RCC 7860 (cell line): ENCODE measurements around the gene TEX14.
A peak's percentile ranks its signal among the peaks of the same experiment; 100 is the strongest.
"Not testable (repeated sequence)": the region's sequence is repeated elsewhere in the genome, so short reads cannot be mapped to it uniquely, and the experiment has no call there.

Experiments used
- DNase-seq: peaks from one replicate; pipeline ENCODE4 v3.0.0-alpha.2; 2015; ENCODE audit warnings: low spot score
- FAIRE-seq: peaks from 2 replicates; lab custom pipeline; 2012; peaks lifted over from hg19 to GRCh38; lab: Jason Lieb, UNC

The TEX14 gene

DNA sequence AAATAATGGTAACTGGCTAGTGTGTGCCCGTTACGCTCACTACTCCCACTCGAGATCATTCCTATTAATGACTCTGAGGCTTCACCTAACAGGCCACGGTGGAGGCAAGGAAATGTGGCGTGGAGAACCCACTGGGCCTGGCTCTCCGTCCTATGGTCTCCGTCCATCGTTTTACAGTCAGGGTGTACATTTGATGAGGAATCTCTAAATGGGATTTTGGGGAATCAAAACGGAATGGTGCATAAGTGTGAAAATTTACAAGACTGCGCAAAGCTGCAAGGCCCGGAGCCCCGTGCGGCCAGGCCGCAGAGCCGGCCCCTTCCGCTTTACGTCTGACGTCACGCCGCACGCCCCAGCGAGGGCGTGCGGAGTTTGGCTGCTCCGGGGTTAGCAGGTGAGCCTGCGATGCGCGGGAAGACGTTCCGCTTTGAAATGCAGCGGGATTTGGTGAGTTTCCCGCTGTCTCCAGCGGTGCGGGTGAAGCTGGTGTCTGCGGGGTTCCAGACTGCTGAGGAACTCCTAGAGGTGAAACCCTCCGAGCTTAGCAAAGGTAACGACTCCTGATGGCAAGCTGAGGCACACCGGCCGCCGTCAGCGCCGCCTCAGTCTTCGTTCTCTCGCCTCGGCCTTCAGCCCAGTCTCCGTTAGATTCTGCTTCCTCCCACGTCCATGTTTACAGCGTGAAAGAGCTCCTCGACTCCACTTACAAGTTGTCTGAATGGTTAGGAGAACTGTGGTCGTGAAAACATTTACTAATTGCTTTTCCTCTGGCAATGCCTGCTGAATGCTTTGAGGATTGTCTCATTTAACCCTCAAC, 602 bp upstream of the TEX14 start, which contains the start of gene RAD51C:
Gene RAD51C (plus strand): TSS at position 364 of the 817 bp plus-strand sequence. CDS start 42 bp downstream, at position 406.
- no peak for FAIRE-seq
- DNase-seq = peak; percentile 56

DNA sequence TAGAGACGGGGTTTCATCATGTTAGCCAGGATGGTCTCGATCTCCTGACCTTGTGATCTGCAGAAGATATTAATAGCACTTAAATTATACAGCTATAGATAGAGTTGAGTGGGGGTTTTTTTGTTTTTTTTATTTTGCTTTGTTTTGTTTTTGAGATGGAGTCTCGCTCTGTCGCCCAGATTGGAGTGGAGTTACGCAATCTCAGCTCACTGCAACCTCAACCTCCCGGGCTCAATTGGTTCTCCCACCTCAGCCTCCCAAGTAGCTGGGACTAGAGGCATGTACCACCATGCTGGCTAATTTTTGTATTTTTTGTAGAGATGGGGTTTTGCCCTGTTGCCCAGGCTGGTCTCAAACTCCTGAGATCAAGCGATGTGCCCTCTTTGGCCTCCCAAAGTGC, 1.8 kb downstream of the TEX14 start:
- FAIRE-seq, DNase-seq: not testable (repeated sequence)

DNA sequence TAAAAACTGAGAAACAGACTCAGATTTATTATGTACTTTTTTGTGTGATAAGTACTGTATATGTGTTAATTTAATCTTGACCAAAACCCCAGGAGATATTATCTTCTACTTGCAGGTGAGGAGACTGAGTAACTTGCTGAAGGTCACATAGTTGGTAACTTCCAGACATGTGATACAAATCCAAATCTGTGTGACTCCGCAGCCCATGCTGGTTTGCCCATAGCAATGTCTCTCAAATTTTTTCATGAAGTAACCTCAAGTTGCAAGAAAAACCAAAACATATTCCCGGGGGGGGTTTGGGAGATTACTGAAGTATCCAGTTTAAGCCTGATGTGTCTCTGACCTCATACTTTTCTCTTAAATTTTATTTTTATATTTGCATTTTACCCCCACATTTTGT, 3.3 kb downstream of the TEX14 start:
- no peak for DNase-seq
- no peak for FAIRE-seq

DNA sequence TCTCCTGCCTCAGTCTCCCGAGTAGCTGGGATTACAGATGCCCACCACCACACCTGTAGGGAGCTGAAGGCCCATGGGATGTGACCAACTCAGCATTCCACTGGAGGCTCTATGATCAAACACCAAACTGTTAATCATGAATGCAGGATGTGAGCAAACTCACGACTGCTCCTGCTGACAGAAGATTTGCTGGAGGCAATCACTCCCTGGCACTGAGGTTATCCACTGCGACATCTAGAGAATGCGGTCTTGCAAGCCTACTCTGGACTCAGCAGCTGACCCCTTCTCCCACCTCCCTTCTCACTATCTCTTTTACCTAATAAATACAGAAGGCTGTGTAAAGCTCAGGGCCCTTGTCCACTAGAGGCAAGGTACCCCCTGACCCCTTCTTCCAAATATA, 4.9 kb downstream of the TEX14 start:
- no peak for DNase-seq
- no peak for FAIRE-seq

DNA sequence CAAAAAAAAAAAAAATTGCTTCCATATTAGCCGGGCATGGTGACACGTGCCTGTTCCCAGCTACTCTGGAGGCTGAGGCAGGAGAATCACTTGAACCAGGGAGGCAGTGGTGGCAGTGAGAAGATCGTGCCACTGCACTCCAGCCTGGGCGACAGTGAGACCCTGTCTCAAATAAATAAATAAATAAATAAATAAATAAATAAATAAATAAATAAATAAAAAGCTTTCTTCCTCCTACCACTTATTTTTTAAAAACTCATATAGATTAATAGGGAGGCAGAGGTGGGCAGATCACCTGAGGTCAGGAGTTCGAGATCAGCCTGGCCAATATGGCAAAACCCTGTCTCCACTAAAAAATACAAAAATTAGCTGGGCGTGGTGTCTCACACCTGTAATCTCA, 7.4 kb downstream of the TEX14 start:
- FAIRE-seq, DNase-seq: not testable (repeated sequence)

DNA sequence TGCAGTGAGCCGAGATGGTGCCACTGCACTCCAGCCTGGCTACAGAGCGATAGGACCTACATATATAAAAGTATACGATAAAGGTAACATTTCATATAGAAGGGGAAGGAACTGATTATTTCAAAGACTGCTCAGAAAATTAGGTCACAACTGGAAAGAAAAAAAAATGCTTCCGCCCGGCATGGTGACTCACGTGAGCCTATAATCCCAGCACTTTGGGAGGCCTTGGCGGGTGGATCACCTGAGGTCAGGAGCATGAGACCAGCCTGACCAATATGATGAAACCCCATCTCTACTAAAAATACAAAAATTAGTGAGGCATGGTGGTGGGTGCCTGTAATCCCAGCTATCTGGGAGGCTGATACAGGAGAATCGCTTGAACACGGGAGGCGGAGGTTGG, 7.8 kb downstream of the TEX14 start:
- DNase-seq (no peak), FAIRE-seq (no peak)

DNA sequence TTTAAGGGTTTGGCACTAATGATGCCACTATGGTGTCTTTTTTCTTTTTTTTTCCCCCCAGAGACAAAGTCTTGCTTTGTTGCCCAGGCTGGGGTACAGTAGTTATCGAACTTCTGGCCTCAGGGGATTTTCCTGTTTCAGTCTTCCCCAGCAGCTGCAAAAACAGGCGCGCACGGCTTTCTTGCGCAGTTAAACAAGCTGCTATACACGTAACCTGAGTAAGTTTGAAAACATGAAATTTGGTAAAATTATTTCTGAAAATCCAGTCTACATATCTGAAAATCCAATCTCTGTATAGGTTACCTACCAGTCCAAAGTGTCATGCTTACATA, 11.8 kb downstream of the TEX14 start:
- DNase-seq (no peak), FAIRE-seq (no peak)

DNA sequence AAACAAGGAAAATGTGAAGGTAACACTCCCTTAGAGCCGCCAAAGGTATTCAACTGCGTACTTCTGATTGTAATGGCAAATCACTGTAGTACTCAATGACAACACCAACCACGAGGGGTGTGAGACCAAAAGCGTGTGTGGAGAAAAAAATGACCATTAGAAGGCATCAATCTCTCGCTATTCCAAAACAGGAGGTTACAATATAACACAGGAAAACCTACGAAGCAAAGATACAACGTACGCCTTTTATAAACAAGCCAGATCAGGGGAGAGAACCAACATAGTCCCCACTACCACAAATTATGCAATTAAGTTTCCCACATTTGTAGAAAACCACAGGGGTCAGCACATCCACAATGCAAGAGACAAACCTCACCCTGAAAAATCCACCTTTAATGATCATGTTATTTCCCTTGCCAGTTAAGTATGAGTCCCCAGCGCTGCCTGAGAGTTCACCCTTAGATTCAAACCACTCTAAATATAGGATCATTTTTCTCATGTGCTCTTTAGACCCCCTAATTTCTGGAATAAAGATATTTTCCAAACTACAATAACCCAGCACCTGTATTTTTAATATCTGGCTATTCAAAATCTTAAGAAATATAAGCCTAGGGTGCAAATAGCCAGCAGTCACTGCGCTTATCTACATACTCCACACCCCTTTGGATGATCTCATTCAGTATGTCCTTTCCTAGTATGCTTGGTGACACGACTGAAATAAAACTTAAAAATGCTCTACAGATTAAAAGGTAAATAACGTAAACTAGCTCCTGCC, 12.4 kb downstream of the TEX14 start:
- FAIRE-seq = no peak
- peak; percentile 56 for DNase-seq

DNA sequence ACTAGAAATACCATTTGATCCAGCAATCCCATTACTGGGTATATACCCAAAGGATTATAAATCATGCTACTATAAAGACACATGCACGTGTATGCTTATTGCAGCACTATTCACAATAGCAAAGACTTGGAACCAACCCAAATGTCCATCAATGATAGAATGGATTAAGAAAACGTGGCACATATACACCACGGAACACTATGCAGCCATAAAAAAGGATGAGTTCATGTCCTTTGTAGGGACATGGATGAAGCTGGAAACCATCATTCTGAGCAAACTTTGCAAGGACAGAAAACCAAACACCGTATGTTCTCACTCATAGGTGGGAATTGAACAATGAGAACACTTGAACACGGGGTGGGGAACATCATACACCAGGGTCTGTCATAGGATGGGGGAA, 13.6 kb downstream of the TEX14 start:
- not testable (repeated sequence) for FAIRE-seq, DNase-seq

DNA sequence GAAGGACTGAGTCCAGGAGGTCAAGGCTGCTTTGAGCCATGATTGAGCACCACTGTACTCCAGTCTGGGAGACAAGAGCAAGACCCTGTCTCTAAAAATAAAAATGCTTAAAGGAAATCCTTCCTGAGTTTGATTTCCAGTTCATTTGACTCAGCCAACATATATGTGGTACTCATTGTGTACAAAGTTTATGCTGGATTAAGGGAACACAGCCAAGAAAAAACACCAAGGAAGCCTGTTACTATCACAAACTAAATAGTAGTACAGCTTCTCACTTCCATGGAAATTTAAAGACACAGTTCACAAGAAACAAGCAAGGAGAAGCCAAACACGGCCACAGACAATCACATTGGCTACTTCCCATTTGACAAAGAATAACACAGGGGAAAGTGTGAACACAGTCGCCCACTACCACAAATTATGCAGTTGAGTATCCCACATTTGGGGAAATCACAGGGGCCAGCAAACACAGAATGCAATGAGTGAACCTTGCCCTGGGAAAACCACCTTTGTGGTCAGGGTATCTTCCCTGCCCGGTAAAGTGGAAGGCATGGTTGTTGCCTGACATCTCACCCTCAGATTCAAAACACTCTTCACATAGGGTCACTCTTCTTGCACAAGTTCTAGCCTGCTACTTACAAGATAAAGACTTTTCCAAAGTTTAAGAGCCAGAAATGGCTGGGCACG, 14.5 kb downstream of the TEX14 start:
- no peak for FAIRE-seq

DNA sequence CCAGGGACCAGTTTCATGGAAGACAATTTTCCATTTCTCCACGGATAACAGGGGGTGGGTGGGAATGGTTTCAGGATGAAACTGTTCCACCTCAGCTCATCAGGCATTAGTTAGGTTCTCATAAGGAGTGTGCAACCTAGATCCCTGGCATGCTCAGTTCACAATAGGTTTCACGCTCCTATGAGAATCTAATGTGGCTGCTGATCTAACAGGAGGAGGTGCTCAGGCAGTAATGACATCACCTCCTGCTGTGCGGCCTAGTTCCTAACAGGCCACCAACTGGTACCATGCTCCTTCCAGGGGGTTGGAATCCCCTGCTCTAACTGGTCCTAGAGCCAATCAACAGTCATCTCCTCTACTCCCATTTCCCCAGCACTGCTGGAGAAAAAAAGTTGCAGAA, 19.9 kb downstream of the TEX14 start:
- FAIRE-seq = no peak
- no peak for DNase-seq

More for the DNA sequence above, 14.5 kb downstream of the TEX14 start:
- no peak for DNase-seq

DNA sequence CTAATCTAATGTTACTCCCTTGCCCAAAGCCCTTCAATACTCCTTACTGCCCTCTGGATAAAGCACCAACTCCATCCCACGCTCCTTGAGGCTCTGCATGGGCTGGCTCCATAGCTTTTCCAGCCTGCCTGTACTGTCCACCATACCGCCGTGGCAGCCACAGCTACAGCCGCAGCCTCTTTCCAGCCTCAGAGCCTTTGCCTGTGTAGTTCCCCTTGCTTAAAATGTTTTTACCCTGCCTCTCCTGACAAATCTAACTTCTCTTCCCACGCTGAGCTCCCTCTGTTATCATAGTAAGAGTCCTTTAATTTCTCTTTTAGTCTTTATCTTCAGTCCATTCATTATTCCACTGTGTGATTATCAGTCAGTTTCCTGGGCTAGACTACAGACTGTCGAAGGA, 22.0 kb downstream of the TEX14 start:
- FAIRE-seq (no peak), DNase-seq (no peak)

DNA sequence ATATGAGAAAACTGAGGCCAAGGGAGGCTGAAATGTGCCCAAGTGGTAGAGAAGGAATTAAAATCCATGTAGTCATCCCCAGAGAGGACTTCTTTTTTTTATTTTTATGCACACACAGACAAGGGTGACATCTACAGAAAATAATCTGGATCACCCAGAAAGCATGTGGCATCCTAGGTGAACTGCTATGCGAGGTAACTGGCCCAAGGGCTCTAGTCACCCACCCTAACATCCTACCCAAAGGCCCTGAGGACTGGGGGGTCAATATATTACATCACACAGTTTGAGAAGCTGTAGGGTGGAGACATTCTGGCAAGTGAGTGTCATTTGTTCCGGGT, 23.3 kb downstream of the TEX14 start:
- FAIRE-seq = no peak
- no peak for DNase-seq

DNA sequence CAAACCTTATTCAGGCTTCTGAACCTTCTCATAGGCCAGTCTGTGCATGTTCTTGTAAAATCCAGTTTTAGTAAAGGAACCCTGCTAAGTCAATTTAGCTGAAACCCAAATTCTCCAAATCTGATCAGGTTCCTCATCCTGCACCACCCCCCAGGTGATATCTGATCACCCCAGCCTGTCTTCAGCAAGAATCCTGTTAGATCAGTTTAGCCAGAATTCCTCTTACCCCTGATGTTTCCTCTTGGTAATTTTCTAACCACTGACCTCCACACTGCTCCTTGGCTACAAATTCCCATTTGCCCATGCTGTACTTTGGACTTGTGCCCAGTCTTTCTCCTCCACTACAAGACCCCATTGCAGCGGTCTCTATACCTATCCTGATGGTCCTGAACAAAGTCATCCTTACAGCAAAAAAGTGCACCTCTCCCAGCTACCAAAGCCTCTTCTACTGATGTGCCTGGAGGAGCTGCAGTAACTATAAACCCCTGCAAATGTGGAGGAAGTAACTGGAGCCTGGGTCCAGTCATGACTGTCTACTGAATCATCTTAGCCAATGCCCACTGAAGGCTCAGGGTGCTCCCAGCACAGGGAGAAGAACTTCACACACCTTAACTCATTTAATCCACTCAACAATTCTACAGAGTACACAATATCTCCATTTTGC, 23.8 kb downstream of the TEX14 start:
- peak; percentile 7 for FAIRE-seq
- DNase-seq = peak; percentile 34

DNA sequence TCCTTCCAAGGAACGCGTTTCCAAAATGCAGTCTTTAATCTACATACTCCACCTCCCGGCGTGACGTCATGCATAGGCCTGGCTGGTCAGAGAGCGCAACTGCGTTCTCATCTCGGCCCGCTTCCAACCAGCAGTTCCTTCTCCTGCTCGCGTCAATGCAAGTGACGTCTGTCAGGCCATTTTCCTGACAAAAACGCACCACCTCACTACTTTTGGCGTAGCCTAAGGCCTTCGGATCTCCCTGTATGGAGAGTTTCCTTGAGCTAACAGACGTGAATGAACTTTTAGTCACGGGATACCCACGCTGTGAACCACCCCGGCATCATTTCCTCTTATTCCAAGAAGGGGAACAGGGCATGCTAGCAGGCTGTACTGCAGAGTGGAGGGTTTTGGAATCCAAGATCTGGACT, 25.0 kb downstream of the TEX14 start:
- no peak for FAIRE-seq
- no peak for DNase-seq

DNA sequence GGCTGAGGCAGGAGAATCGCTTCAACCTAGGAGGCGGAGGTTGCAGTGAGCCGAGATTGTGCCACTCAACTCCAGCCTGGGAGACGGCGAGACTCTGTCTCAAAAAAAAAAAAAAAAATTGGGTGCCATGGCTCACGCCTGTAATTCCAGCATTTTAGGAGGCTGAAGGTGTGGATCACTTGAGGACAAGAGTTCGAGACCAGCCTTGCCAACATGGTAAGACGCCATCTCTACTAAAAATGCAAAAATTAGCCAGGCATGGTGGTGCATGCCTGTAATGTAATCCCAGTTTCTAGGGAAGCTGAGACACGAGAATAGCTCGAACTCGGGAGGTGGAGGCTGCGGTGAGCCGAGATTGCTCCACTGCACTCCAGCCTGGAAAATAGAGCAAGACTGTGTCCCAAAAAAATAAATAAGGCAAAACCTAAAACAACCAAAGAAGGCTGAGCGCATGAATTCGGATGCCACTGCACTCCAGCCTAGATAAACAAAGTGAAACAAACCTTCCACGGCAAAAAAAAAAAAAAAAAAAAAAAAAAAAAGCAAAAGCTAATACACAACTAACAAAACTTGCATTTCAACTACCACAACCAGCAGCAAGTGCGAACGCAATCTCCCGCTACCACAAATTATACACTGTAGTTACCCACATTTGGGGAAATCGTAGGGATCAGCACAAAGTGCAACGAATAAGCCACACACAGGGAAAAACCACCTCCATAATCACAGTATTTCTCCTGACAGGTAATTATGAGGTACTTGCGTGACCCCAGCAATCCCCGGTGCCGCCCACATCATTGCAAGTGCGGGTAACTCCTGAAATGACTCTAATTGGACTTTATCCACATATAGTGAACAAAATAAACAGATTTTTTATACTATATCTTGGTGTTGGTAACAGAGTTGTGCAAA, 25.6 kb downstream of the TEX14 start:
- FAIRE-seq (no peak), DNase-seq (no peak)

DNA sequence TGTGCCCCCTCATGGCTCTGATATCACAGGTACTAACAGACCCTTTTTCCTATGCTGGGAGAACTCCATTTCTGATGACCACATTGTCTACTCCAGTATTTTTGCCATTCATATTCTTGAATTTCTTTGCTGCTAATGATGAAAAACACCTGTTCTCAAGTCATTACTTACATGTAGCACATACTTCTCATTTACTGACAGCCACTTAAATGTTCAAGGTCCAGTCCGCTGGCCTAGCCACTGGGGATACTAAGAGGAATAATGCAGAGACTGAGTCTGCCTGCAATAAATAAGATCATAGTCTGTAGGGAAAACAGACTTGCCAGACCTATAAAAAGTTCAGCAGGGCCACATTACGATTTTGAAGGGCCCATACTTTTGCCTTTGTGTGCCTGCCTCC, 27.5 kb downstream of the TEX14 start:
- DNase-seq (no peak), FAIRE-seq (no peak)

DNA sequence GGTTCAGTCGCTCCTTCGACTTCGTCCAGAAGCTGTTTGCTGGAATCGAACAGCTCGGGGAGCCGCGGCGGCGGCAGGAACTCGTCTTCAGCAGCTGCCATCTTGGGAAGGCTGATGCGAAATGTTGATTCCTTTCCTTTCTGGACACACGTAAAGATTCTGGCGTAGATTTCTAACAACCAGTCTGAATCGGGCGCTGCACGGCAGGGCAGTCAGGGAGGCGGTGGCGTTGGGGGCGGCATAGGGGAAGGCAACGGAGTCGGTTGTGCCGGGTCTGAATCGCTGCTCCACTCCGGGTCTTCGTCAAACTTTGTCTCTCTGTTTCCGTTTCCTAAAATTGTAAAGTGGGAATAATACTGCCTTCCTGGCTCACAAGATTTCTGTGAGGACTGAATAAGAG, 30.3 kb downstream of the TEX14 start:
- no peak for FAIRE-seq
- DNase-seq = no peak

DNA sequence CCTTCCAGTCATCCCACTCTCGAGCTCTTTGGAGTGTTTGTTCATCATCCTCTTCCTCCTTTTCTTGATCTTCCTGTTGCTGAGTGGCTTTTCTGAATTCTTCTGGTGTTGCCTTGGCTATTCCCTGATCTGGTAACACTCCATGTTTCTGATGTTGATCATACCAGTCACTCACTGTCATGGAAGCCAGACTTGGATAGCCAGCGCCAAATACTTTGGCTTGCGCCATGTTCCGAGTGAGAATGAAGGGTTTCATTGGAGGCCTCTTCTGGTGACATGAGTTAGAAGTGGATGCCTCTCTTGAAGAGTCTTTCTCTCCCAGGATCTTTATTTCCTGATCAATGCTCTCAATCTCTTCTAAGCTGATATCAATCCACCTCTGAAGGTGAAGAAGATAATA, 31.2 kb downstream of the TEX14 start:
- FAIRE-seq (no peak), DNase-seq (no peak)

DNA sequence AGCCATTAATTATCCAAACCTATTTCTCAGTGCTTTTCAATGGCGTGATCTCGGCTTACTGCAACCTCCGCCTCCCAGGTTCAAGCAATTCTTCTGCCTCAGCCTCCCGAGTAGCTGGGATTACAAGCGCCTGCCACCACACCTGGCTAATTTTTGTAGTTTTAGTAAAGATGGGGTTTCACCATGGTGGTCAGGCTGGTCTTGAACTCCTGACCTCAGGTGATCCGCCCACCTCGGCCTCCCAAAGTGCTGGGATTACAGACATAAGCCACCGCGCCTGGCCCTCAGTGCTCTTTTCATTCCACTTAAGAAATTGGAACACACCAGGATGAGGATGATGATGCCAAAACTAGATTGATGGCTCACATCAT, 32.1 kb downstream of the TEX14 start:
- not testable (repeated sequence) for FAIRE-seq, DNase-seq
